Measurements from ENCODE around the gene RABL6.
"Not testable (repeated sequence)": the region's sequence is repeated elsewhere in the genome, so short reads cannot be mapped to it uniquely, and the experiment has no call there.

The RABL6 gene, protein sequence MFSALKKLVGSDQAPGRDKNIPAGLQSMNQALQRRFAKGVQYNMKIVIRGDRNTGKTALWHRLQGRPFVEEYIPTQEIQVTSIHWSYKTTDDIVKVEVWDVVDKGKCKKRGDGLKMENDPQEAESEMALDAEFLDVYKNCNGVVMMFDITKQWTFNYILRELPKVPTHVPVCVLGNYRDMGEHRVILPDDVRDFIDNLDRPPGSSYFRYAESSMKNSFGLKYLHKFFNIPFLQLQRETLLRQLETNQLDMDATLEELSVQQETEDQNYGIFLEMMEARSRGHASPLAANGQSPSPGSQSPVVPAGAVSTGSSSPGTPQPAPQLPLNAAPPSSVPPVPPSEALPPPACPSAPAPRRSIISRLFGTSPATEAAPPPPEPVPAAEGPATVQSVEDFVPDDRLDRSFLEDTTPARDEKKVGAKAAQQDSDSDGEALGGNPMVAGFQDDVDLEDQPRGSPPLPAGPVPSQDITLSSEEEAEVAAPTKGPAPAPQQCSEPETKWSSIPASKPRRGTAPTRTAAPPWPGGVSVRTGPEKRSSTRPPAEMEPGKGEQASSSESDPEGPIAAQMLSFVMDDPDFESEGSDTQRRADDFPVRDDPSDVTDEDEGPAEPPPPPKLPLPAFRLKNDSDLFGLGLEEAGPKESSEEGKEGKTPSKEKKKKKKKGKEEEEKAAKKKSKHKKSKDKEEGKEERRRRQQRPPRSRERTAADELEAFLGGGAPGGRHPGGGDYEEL

DNA sequence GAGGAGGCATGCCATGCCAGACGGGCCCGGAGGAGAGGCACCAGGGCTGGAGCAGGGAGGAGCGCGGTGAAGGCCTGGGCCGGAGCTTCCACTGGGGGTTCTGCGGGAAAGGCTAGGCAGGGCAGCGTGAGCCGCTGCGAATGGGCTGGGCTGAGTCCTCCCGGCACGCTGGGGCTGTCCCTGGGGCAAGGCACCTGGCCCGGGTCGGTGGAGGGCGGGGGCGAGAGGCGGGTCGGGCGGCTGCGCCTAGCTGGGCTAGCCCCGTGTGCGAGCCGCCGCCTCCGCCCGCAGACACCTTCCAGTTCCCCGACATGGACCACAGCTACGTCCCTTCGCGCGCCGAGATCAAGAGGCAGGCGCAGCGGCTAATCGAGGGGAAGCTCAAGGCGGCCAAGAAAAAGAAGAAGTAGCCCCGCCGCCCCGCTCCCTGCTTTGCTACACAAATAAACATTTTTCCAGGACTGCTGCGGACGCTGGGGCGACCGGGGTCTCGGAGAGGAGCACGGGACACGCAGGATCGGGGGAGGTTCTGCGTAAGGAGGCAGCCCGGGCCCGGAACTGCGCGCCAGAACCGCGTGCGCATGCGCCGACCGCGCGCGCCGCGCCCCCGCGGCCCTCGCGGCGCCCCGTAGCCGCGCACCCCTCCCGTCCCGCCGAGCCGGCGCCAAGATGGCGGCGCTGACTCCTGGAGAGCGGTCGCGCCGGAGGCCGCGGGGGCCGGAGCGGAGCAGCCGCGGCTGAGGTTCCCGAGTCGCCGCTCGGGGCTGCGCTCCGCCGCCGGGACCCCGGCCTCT, at the start of gene RABL6:
Gene RABL6 (plus strand): TSS at position 668 of the 794 bp plus-strand sequence. CDS start 249 bp downstream, outside the sequence.
- DNase-seq (ENCODE audit: low spot score), result peak; percentile 98

DNA sequence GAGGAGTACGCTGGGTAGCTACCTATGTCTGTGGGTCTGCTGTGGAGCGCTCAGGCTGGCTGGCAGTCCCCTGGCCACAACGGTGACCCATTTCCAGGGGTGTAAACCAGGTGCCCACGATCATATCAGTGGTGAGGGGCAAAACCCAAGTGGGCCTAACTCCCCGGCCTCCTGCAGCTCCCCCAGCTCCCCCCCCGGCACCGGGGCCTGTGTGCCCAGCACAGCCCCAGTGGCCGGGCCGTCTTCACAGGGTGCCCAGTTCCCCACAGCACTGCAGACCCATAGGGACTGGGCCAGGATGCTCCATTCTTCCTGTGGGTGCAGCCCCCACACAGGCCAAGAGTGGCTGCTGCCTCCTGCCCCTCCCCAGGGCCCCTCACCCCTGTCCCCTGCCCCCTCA, 48.7 kb upstream of the RABL6 start:
- no peak for DNase-seq (ENCODE audit: low spot score)

- DNase-seq (ENCODE audit: low spot score), result peak; percentile 1
Observed at GRCh38 chr9:136759436-136760325, 48.1 kb upstream of the RABL6 start.

GRCh38 chr9:136760424-136760823, 47.3 kb upstream of the RABL6 start:
- DNase-seq (ENCODE audit: low spot score), result no peak

DNA sequence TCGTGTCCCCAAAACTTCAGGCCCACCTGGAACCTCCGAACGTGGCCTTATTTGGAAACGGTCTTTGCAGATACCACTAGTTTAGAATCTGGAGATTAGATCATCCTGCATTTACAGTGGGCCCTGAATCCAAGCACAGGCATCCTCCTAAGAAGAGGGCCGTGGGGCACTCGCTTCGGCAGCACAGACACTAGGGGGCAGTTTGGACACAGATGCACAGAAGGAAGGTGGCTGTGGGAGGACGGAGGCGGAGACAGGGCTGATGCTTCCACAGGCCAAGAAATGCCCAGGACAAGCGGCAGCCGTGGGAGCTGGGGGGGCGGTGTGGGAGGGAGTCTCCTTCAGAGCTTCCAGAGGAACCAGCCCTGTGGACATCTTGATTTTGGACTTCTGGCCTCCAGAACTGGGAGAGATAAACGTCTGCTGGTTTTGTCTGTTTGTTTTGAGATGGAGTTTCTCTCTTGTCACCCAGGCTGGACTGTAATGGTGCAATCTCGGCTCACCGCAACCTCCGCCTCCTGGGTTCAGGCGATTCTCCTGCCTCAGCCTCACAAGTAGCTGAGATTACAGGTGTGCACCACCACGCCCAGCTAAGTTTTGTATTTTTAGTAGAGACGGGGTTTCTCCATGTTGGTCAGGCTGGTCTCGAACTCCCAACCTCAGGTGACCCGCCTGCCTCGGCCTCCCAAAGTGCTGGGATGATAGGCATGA, 46.8 kb upstream of the RABL6 start:
- DNase-seq (ENCODE audit: low spot score), result peak; percentile 55

GRCh38 chr9:136761545-136761981, 46.2 kb upstream of the RABL6 start:
- peak; percentile 1 for DNase-seq (ENCODE audit: low spot score)

GRCh38 chr9:136762221-136762691, 45.5 kb upstream of the RABL6 start:
- DNase-seq (ENCODE audit: low spot score), result peak; percentile 1

GRCh38 chr9:136762915-136763648, 44.7 kb upstream of the RABL6 start:
- peak; percentile 89 for DNase-seq (ENCODE audit: low spot score)

- DNase-seq (ENCODE audit: low spot score), result no peak
Observed at GRCh38 chr9:136763649-136764035, 44.1 kb upstream of the RABL6 start.

DNA sequence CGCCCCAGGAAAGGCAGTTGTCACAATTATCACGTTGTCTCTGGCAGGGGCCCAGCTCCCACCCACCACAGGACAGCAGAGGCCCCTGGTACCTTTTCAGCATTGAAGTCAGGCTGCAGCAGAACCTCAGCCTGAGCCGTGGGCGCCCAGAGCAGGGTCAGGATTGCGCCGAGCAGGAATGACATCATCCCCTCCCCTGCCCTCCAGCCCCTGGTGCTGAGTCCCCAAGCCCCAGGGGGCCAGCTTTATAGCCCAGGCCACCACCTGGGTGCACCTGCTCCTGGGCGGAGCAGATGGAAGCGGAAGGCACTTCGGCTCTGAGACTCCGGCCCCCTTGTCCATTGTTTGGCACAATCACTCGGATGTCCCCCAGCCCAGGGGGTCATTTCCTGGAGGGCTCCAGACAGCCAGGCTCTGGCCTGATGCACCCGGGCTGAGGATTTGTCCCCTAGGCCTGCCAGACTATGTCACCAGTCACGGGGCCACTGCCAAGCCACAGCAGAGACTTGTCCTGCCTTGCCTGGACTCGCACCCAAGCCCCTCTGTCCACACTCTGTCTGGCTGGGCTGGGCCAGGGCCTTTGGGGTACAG, 43.4 kb upstream of the RABL6 start, which contains the start of gene LCN15:
Gene LCN15 (minus strand): TSS at position 218 of the 591 bp plus-strand sequence. CDS start 30 bp downstream, at position 188.
- no peak for DNase-seq (ENCODE audit: low spot score)

DNA sequence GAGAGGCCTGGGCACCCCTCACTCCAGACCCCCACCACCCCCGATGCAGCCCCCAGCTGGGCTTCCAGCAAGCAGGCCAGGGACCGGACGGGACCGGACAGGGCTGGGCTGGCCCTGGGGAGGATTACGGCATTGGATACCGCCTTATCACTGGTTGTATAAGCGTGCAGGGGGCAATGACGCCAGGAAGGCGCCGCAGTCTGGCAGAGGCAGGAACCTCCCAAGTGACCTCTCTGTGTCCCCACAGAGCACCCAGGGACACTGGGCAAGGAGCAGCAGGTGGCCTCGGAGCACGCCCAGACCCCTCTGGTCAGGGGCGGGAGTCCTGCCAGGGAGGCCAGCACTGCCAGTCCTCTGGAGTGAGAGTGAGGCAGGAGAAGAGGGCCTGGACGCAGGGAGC, 42.7 kb upstream of the RABL6 start:
- no peak for DNase-seq (ENCODE audit: low spot score)

GRCh38 chr9:136765745-136766409, 41.9 kb upstream of the RABL6 start:
- not testable (repeated sequence) for DNase-seq (ENCODE audit: low spot score)

DNA sequence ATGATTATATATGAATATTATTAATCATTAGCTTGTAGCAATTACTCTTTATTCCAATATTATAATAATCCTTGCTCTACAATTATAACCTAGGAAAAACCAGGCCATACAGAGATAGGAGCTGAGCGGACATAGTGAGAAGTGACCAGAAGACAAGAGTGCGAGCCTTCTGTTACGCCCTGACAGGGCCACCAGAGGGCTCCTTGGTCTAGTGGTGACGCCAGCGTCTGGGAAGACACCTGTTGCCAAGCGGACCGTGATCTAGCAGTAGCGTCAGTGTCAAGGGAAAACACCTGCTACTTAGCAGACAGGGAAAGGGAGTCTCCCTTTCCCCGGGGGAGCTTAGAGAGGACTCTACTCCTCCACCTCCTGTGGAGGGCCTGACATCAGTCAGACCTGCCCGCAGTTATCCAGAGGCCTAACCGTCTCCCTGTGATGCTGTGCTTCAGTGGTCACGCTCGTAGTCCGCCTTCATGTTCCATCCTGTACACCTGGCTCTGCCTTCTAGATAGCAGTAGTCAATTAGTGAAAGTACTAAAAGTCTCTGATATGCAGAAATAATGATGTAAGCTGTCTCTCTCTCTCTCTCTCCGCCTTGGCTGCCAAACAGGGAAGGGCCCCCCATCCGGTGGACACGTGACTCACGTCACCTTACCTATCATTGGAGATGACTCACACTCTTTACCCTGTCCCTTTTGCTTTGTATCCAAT, 41.2 kb upstream of the RABL6 start:
- DNase-seq (ENCODE audit: low spot score), result not testable (repeated sequence)

DNA sequence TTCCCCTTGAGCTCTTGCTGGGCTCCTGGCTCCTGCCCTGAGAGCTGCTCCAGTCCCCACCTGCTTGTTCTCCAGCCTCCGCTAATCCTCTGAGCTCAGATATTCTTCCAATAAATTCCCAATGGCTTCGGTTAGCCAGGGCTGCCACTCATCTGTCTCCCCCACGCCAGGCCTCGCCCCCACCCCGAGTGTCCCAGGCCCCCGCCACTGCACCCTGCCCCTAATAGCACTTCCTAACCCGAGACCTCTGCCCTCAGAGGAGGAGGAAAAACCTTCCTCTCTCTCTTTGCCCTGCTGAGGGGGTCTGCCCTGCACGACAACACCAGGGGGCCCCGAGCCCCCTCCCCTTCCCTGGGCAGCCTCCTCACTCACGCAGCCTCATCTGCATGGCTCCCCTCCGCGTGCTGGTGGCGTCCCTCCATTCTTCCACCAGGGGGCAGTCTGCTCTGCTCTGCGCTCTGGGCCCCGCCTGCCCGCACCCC, 38.0 kb upstream of the RABL6 start:
- peak; percentile 88 for DNase-seq (ENCODE audit: low spot score)

DNA sequence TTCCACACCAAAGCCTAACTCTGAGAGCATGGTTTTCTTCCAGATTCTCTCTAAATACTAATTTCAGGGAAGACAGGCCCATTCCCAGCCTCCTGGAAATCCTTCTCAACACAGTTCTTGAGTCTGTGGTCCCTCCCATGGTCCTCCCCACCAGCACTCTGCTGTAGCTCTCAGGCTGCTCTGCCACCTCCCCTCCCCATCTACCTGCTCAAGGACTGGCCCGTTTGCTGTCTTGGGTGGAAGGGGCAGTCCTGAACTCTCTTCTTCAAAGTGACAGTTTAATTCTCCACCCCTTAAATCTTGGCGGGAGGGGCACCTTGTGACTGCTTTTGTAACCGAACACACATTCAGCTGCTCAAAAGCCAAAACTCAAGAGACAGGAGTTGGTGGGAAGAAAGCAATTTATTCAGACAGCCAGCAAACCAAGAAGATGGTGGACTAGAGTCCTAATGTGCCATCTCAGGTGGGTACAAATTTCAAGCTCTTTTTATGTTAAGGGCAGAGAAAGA, 35.8 kb upstream of the RABL6 start:
- no peak for DNase-seq (ENCODE audit: low spot score)

GRCh38 chr9:136773386-136774044, 34.2 kb upstream of the RABL6 start:
- DNase-seq (ENCODE audit: low spot score), result peak; percentile 71

- no peak for DNase-seq (ENCODE audit: low spot score)
Observed at GRCh38 chr9:136774416-136775045, 33.2 kb upstream of the RABL6 start.

Measured in iPS-NIHi11 (cell line).